ENCODE data around the gene PEAR1.

DNA sequence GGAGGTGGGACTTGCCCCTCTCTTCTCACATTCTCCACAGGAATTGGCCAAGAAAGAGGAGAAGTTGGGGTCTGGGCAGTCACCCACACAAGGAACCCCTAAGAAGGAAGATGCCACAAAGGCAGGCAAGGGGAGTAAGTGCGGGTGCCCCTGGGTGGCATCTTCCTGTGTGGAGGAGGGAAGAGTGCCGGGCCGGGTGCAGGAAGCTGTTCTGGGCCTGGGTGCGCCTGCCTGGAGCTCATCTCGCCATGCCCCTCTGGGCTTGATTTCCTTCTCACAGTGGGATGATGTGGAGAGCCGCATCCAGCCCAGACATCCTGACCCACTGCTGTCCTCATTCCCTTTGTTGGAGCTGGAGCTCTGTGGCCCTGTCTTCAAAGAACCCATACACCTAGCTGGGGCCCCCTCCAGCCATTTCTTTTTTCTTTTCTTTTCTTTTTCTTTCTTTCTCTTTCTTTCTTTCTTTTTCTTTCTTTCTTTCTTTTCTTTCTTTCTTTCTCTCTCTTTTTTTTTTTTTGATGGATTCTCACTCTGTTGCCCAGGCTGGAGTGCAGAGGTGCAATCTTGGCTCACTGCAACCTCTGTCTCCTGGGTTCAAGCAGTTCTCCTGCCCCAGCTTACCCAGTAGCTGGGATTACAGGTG, 36.2 kb downstream of the PEAR1 start:
- TF ChIP-seq EZH2 (IDR thresholded peaks at IDR 0.05; ENCODE audit: borderline replicate concordance, insufficient read depth, low read depth, low read length, poor library complexity, severe bottlenecking) = no peak
- TF ChIP-seq, protein P1, sequence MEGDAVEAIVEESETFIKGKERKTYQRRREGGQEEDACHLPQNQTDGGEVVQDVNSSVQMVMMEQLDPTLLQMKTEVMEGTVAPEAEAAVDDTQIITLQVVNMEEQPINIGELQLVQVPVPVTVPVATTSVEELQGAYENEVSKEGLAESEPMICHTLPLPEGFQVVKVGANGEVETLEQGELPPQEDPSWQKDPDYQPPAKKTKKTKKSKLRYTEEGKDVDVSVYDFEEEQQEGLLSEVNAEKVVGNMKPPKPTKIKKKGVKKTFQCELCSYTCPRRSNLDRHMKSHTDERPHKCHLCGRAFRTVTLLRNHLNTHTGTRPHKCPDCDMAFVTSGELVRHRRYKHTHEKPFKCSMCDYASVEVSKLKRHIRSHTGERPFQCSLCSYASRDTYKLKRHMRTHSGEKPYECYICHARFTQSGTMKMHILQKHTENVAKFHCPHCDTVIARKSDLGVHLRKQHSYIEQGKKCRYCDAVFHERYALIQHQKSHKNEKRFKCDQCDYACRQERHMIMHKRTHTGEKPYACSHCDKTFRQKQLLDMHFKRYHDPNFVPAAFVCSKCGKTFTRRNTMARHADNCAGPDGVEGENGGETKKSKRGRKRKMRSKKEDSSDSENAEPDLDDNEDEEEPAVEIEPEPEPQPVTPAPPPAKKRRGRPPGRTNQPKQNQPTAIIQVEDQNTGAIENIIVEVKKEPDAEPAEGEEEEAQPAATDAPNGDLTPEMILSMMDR (IDR thresholded peaks at IDR 0.05) = no peak

Data from B cell (primary cell).